Stimulated activated naive CD8-positive, alpha-beta T cell treated with anti-CD3 and anti-CD28 coated beads, Interleukin-15, Interleukin-2, amounts not matched to agents 100 ng/mL and 50 ng/mL, for 24 hours (primary cell): Measurements from ENCODE around the gene COL18A1.
A peak's percentile ranks its signal among the peaks of the same experiment; 100 is the strongest.

Experiments
- H3K27ac Mint-ChIP-seq: one replicate; pipeline ENCODE4 v1.8.0; 2021; ENCODE audit warnings: mild to moderate bottlenecking, mixed read lengths
- H3K27me3 Mint-ChIP-seq: one replicate; pipeline ENCODE4 v1.8.0; 2021; ENCODE audit warnings: mixed read lengths
- H3K36me3 Mint-ChIP-seq: one replicate; pipeline ENCODE4 v1.8.0; 2021; ENCODE audit warnings: low read depth, mixed read lengths
- H3K4me1 Mint-ChIP-seq: one replicate; pipeline ENCODE4 v1.8.0; 2021; ENCODE audit warnings: low read depth, mixed read lengths
- H3K4me3 Mint-ChIP-seq: one replicate; pipeline ENCODE4 v1.8.0; 2021; ENCODE audit warnings: mild to moderate bottlenecking, mixed read lengths
- H3K9me3 Mint-ChIP-seq: one replicate; pipeline ENCODE4 v1.8.0; 2021; ENCODE audit warnings: mixed read lengths

The COL18A1 gene

DNA sequence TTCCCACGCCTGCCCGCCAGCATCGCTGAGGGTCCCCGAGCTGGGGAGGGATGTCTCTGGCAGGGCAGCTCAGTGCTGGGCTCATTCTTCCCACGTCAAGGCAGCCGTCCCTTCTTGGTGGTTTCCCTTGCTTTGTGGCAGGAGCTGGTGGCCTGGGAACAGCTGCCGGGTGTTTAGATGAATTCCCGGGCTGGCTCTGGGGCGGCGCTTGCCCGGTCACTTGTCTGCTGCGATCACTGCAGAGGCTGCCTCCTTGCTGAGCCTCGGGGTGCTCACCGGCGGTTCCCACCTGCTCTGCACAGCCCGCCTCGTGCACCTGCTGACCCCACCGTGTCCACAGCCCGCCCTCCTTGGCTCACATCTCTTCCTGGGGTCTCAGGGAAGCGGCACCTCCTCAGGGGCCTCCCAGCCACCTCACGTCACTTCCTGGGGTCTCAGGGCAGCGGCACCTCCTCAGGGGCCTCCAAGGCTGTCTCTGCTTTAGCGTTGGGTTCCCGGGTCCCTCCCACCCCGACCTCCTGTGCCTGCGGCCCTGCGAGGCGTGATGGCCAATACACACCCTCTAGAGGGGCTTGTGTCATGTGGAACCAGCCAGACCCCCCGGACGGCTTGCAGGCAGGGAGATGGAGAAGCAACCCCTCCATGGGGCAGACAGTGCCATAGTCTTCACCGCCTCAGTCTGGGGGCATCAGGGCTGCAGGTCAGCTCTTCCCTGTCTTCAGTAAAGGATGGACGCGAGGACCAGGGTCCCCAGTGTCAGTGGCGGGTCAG is 13.5 kb downstream of the COL18A1 start:
- Mint-ChIP-seq H3K27ac (no peak overlapping the region), H3K9me3 (no peaks in the 10 kb centered on the region), H3K4me1 (no peaks in the 10 kb centered on the region), H3K27me3 (no peaks in the 10 kb centered on the region), H3K36me3 (no peaks in the 10 kb centered on the region), H3K4me3 (no peak overlapping the region)

DNA sequence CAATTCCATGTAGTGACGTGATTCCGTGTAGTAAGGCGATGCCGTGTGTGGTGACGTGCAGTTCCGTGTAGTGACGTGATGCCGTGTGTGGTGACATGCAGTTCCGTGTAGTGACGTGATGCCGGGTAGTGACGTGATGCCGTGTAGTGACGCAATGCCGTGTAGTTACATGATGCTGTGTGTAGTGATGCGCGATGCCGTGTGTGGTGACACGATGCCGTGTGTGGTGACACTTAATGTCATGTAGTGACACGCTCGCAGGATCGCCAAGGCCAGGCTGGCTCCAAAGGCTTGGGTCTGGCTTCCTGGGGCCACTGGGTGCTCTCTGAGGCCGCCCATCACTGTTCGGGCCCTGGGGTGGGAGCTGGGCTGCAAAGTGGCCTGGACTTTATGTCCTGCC is 14.2 kb downstream of the COL18A1 start:
- no peaks in the 10 kb centered on the region for H3K9me3 Mint-ChIP-seq
- no peaks in the 10 kb centered on the region for H3K27me3 Mint-ChIP-seq
- H3K4me3 Mint-ChIP-seq: no peak overlapping the region
- H3K4me1 Mint-ChIP-seq: no peaks in the 10 kb centered on the region
- no peaks in the 10 kb centered on the region for H3K36me3 Mint-ChIP-seq
- no peak overlapping the region for H3K27ac Mint-ChIP-seq

DNA sequence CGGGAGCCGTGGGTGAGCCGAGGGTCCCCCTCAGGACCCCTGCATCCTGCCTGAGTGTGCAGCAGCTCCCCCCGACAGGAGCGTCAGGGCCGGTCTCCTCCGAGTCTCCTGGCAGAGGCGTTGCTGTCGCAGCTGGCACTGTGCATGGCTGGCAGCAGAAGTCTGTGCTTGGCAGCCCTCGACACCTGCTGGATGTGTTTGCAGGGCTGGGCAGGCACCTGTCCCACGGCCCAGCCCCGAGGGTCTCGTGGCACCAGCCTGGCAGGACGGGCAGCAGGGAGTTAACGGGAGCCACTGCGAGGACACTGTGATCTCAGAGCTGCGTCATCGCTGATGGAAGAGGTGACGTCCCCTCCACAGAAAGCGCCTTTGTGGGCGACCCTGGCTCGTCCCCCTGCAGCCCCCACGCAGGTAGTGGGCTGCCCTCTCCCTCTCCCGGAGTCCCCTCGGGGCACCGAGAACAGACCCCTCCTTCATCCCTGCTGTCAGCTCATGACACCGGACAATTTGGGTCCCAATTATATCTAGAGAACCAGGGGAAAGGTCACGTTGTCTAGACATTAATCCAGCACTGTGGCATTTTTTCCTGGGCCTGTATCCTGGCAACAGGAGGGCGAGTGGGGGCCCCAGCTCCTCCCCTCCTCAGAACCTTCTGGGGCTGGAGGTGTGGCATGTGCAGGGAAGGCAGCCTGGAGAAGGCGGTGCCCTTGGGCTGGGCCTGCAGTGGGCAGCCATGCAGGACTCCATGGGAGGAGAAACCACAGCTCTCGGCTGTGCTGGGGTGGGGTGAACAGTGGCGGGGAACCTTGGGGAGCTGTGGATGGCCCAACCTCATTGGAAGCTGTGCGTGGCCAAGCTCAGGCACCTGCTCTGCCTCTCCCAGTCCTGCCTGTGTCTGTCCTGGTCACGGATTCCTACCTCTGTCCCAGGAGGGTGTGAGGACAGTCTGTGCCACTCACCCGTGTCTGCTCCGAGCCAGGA is 15.4 kb downstream of the COL18A1 start:
- H3K36me3 Mint-ChIP-seq: no peaks in the 10 kb centered on the region
- H3K4me3 Mint-ChIP-seq: no peak overlapping the region
- no peaks in the 10 kb centered on the region for H3K9me3 Mint-ChIP-seq
- H3K27me3 Mint-ChIP-seq: no peaks in the 10 kb centered on the region
- H3K27ac Mint-ChIP-seq: no peak overlapping the region
- H3K4me1 Mint-ChIP-seq: no peaks in the 10 kb centered on the region

DNA sequence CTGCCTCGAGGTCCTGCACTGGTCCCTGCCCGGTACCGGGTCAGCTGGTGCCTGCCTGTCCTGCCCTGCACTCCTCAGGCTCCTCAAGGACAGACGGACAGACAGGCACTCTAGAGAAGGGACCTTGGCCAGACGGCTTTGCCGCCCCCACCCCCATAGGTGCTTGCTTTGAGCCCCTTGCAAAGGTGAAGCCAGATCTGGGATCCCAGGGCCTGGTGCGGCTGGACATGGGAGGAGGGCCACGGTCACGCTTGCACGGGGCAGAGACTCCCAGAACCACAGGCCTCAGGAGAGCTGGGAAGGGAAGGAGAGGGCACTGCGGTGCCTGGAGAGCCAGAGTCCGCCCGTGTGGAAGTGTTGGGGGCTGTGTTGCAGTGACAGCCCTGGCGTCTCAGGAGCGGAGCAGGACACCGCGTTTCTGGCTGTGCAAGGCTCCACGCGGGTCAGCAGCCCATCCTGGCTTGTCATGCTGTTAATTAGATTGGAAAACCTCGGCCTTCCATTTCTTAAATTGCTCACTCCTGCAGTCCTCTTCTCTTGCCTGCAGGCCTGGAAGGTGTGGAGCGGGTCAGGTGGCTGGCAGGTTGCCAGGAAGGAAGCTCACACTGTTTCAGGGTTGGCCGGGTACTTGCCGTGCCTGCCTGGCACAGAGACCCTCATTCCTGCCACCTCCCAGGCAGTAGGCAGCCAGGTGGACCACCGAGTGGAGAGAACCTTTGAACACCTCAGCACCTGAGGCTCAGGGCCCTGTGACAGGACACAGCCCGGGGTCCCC is 16.3 kb downstream of the COL18A1 start:
- no peaks in the 10 kb centered on the region for H3K36me3 Mint-ChIP-seq
- H3K9me3 Mint-ChIP-seq: no peaks in the 10 kb centered on the region
- no peak overlapping the region for H3K4me3 Mint-ChIP-seq
- no peak overlapping the region for H3K27ac Mint-ChIP-seq
- no peaks in the 10 kb centered on the region for H3K4me1 Mint-ChIP-seq
- no peaks in the 10 kb centered on the region for H3K27me3 Mint-ChIP-seq

DNA sequence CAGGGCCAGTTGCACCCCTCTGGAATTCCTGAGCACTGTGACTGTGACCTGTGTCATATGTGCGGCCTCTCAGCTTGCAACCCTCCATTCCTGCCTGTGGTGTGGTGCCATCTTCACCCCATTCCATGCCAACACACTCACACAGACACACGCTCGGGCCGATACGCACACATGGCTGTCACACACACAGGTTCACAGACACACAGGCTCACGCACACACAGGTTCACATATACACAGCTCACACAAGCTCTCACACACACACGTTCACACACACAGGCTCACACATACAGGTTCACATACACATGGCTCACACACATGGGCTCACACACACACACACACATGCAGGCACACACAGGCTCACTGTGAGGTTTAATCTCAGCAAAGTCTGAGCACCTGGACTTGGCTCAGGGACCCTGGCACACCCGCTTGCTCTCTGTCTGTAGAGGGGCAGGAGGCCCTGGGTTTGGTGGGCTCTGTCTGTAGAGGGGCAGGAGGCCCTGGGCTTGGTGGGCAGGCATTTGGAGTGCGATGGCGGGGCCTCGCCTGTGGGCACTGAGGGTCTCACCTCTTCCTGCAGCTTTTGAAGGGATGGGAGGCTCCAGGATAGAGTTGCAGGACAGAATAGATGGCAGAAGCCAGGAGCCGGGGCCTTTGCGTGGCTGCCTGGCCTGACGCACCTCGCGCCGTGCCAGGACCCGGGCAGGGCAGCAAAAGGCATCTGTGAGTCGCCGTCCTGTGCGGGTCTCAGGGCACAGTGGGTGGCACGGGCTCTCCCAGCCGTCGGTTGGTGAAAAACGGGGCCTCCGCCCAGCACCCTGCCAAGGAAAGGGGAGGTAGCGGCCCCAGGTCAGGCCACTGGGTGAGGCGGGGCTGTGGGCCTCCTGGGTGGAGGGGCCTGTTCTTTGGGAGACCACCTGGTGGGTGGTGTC is 17.1 kb downstream of the COL18A1 start:
- Mint-ChIP-seq H3K36me3 (no peaks in the 10 kb centered on the region), H3K4me1 (no peaks in the 10 kb centered on the region), H3K27me3 (no peaks in the 10 kb centered on the region), H3K4me3 (no peak overlapping the region), H3K9me3 (no peaks in the 10 kb centered on the region), H3K27ac (peak overlapping the region; percentile 4)

DNA sequence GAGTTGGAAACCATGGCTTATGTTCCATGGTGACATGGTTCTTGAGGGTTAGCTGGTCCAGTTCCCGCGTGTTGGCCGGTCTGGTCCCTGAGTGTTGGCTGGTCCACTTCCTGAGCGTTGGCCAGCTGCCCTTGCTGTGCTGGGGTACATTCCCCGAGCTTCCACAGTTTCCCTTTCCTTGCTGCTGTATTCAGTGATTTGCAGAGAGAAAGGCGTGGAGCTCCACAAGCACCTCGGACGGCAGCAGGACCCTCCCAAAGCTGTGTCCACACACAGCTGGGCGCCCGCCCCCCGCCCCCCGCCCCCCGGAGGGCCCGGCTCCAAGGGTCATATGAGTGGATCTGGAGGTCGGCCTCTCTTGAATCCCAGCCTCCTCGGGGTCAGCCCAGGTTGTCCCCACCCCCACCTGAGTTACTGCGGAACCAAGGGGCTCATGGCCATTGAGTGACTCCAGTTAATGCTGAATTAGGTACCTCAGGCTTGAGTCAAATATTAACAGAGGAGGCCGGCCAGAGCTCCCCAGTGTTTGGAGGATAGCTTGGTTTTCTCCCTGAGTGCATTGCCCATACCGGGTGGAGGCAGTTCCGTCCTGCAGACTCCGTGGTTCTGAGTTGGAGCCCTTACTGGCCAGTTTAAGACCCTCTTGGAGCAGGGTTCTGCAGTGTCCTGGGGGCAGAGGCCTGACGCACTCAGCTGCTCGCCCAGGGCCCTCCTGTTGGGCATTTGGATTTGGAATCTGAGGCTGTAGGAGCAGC is 18.4 kb downstream of the COL18A1 start:
- H3K36me3 Mint-ChIP-seq: no peaks in the 10 kb centered on the region
- no peaks in the 10 kb centered on the region for H3K4me1 Mint-ChIP-seq
- no peak overlapping the region for H3K27ac Mint-ChIP-seq
- H3K4me3 Mint-ChIP-seq: no peak overlapping the region
- H3K27me3 Mint-ChIP-seq: no peaks in the 10 kb centered on the region
- no peaks in the 10 kb centered on the region for H3K9me3 Mint-ChIP-seq

DNA sequence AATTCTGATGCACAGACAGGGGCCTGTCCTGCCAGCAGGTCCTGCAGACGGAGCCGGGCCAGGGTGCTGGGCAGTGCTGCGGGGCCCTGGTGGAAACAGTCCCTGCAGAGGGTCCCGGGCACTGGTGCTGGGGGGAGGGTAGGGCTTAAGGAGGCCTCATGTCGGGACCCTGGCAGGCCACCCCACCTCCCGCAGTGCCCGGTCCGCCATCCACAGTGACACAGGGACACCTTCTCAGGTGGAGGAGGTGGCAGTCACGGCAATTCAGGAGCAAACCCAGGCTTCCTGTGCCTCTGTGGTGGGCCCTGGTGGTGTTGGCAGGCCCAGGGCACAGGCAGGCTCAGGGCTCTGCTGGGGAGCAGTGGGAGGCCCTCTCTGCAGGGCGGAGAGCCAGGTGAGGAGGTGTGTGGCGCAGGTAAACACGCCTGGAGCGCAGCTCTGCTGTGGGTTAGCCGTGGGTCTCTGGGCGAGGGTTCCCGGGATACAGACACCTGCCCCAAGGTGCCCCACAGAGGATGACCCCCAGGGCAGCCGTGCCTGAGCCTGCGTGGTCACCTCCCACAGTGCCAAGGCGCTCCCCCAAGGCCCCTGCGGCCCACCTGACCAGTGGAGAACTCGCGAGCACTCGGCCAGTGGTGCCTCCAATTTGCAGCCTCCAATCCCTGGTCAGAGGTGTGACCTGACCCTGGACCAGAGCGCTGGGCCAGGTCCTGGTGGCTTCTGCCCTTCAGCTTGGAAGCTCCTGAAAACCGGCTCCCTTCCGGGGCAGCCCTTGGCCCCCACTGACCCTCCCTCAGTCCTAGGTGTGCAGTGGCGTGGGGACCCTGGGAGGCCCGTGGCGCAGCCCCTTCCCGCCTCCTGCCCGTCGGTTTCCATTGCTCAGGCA is 19.2 kb downstream of the COL18A1 start:
- no peaks in the 10 kb centered on the region for H3K36me3 Mint-ChIP-seq
- H3K27me3 Mint-ChIP-seq: no peaks in the 10 kb centered on the region
- H3K4me1 Mint-ChIP-seq: no peaks in the 10 kb centered on the region
- H3K9me3 Mint-ChIP-seq: no peaks in the 10 kb centered on the region
- H3K4me3 Mint-ChIP-seq: no peak overlapping the region
- H3K27ac Mint-ChIP-seq: no peak overlapping the region

DNA sequence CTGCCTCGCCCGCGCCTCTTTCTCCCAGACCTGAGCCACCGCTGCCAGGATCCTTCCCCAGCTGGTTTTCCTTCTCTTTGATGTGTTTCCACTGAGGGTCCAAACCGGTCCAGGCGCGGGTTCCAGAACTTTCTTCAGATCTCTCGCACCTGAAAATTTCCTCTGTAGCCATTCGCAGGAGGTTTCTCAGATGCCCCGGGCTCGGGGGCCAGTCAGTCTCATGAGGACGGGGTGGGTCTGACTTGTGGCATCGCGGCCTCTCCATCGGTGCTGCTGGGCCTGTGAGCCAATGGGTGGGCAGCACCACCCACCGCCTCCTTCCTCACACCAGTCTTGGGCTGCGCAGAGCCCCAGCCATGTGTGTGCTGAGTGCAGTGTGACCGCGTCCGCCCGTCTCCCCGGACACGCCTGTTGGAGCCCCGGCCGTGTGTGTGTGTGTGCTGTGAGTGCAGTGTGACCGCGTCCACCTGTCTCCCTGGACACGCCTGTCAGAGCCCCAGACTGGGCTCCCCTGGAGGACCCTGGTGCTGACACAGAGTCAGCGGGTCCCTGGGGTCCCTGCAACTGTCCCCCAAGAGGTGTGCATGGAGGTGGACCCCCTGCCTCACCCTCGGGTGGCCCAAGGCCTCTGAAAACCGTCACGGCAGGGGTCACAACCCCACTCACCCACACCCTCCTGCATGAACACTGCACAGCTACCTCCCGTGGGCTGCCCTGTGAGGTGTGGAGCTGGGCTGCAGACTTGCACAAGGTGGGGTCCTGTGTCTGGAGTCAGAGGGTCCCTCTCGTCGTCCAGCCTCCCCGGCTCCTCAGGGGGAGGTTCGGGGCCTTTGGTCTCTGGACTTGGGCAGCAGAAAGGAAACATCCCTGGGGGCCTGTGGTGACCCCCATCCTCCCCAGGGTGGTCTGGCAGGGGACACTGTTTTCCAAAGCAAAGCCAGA is 20.2 kb downstream of the COL18A1 start:
- H3K27ac Mint-ChIP-seq: no peak overlapping the region
- no peaks in the 10 kb centered on the region for H3K36me3 Mint-ChIP-seq
- no peaks in the 10 kb centered on the region for H3K27me3 Mint-ChIP-seq
- H3K4me3 Mint-ChIP-seq: no peak overlapping the region
- no peaks in the 10 kb centered on the region for H3K9me3 Mint-ChIP-seq
- no peaks in the 10 kb centered on the region for H3K4me1 Mint-ChIP-seq

DNA sequence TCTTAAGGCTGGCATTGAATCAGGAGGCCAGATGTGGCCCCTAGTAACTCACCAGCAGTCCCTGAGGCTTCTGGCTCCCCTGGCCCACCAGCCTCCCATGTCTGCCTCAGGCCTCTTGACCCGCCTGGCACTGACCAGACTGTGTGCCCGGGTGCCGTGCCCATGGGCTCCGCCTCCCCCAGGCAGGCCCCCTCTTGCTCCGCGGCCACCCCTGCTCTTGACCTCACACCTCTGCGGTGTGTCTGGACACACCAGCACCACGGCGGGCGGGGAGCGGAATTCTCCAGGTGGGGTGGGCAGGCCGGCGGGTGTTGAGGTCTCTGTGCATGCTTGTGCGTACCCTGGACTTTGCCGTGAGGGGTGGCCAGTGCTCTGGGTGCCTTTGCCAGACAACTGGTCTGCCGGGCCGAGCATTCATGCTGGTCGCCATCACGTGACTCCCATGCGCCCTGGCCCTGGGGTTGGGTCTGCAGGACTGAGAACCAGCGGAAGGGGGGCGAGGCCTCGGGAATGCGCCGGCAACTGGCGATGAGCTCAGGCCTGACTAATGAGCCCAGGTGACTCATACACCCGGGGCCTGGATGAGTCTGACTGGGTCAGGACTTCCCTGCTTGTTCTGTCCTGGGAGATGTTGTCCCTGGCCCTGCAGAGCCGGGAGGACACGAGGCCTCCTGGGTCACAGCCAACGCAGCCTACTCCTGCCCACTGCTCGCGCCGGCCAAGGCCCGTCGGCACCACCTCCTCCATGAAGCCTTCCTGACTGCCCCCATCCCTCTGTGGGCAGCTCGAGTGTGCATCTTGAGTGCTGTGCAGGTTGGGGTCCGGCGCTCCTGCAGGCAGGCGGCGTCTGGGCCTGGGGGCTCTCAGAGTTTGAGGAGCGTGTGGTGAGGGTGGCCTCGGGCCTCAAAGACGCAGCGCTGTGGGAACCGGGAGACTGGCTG is 22.6 kb downstream of the COL18A1 start:
- H3K4me1 Mint-ChIP-seq: no peaks in the 10 kb centered on the region
- H3K4me3 Mint-ChIP-seq: no peak overlapping the region
- H3K9me3 Mint-ChIP-seq: no peaks in the 10 kb centered on the region
- H3K27me3 Mint-ChIP-seq: no peaks in the 10 kb centered on the region
- no peak overlapping the region for H3K27ac Mint-ChIP-seq
- H3K36me3 Mint-ChIP-seq: no peaks in the 10 kb centered on the region

DNA sequence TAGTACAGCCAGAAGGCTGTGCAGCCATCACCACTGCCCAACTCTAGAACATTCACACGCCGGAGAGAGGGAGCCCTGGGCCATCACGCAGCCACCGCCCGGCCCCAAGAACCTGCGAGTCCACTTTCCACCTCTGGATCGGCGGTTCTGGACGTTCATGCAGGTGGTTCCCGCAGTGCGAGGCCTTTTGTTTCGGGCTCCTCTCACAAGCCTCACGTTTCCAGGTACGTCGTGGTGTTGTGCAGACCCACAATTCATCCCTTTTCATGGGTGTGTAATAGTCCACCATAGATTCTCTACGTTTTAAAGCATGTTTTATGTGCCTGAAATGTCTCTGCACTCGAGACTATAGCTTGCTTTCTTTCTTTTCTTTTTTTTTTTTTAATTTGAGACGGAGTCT is 23.6 kb downstream of the COL18A1 start:
- Mint-ChIP-seq H3K36me3 (no peaks in the 10 kb centered on the region), H3K27me3 (no peaks in the 10 kb centered on the region), H3K27ac (no peak overlapping the region), H3K4me3 (no peak overlapping the region), H3K4me1 (no peaks in the 10 kb centered on the region), H3K9me3 (no peaks in the 10 kb centered on the region)
